Breast epithelium (tissue), 3 donors: ENCODE data around the gene RPL26.

Experiments
- CTCF ChIP-seq, 3 donors: fragments of 450-650 bp; IDR thresholded peaks; one replicate each; pipeline ENCODE4 v1.5.1; 2016 to 2017; ENCODE audit warnings: antibody characterized with exemption in 3 of 3, mild to moderate bottlenecking in 3 of 3, moderate library complexity in 3 of 3
- POLR2A ChIP-seq: fragments of 450-650 bp; IDR thresholded peaks from one replicate; pipeline ENCODE4 v1.6.1; 2016; ENCODE audit warnings: antibody characterized with exemption, mild to moderate bottlenecking, moderate library complexity

- TF ChIP-seq CTCF (IDR thresholded peaks at IDR 0.05): no peak
- no peak for TF ChIP-seq POLR2A
These were observed 9.3 kb upstream of the RPL26 start for GRCh38 chr17:8392274-8392673.
